ENCODE data around the gene APIP. TPM values are rescaled to one million over a fixed set of nuclear protein-coding genes. Genes with fewer than 3 reads are reported as not detected.

The APIP gene
- total RNA-seq, 1 experiment from 2014 or later: 42.6 TPM

DNA sequence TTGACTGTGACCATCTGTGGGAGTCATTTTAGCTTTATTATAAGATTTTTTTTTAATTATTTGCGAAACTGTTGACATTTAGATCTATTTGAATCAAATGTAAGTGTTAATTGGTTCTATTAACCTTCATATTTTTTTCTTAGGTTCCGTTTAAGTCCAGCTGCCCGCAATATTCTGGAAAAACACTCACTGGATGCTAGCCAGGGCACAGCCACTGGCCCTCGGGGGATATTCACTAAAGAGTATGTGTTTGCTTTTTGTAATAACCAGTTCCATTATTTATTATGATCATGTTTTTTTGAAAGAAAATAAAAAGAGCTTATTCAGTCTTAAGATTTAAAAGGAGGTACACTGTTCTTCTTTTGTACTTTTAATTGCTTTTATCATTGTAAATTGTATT is 44.1 kb upstream of the APIP start:
- ATAC-seq: no peak

DNA sequence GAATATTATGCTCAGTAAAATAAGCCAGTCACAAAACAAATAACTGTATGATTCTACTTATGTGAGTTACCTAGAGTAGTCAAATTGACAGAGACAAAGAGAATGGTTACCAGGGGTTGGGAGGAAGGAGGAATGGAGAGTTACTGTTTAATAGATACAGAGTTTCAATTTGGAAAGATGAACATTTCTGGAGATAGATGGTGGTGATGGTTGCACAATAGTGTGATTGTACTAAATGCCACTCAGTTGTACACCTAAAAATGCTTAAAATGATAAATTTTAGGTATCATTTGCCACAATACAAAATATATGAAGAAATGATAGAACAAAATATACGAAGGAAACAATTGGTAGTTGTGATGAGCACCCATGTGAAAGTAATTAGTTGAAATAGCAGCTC is 43.6 kb upstream of the APIP start:
- no TSS peak for BruUV-seq (replicated peaks)
- TF ChIP-seq POLR2AphosphoS5 (IDR thresholded peaks at IDR 0.05; ENCODE audit: low read depth, low read length) (no peak), TCF7L2 (IDR thresholded peaks at IDR 0.05; ENCODE audit: low read depth, low read length) (no peak), SIN3A (IDR thresholded peaks at IDR 0.05; ENCODE audit: borderline replicate concordance, insufficient read depth, low read depth, low read length) (no peak)
- TF ChIP-seq, protein P1, sequence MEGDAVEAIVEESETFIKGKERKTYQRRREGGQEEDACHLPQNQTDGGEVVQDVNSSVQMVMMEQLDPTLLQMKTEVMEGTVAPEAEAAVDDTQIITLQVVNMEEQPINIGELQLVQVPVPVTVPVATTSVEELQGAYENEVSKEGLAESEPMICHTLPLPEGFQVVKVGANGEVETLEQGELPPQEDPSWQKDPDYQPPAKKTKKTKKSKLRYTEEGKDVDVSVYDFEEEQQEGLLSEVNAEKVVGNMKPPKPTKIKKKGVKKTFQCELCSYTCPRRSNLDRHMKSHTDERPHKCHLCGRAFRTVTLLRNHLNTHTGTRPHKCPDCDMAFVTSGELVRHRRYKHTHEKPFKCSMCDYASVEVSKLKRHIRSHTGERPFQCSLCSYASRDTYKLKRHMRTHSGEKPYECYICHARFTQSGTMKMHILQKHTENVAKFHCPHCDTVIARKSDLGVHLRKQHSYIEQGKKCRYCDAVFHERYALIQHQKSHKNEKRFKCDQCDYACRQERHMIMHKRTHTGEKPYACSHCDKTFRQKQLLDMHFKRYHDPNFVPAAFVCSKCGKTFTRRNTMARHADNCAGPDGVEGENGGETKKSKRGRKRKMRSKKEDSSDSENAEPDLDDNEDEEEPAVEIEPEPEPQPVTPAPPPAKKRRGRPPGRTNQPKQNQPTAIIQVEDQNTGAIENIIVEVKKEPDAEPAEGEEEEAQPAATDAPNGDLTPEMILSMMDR (IDR thresholded peaks at IDR 0.05): no peak
- TF ChIP-seq, protein P2, sequence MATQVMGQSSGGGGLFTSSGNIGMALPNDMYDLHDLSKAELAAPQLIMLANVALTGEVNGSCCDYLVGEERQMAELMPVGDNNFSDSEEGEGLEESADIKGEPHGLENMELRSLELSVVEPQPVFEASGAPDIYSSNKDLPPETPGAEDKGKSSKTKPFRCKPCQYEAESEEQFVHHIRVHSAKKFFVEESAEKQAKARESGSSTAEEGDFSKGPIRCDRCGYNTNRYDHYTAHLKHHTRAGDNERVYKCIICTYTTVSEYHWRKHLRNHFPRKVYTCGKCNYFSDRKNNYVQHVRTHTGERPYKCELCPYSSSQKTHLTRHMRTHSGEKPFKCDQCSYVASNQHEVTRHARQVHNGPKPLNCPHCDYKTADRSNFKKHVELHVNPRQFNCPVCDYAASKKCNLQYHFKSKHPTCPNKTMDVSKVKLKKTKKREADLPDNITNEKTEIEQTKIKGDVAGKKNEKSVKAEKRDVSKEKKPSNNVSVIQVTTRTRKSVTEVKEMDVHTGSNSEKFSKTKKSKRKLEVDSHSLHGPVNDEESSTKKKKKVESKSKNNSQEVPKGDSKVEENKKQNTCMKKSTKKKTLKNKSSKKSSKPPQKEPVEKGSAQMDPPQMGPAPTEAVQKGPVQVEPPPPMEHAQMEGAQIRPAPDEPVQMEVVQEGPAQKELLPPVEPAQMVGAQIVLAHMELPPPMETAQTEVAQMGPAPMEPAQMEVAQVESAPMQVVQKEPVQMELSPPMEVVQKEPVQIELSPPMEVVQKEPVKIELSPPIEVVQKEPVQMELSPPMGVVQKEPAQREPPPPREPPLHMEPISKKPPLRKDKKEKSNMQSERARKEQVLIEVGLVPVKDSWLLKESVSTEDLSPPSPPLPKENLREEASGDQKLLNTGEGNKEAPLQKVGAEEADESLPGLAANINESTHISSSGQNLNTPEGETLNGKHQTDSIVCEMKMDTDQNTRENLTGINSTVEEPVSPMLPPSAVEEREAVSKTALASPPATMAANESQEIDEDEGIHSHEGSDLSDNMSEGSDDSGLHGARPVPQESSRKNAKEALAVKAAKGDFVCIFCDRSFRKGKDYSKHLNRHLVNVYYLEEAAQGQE (IDR thresholded peaks at IDR 0.05; ENCODE audit: insufficient read depth in 1 of 2, low read depth in 2 of 2, low read length in 1 of 2): no peak
- Histone ChIP-seq H3K27ac (ENCODE audit: low read length) (peak overlapping the region; percentile 71; the same call in 1 of the 2 replicates), H3K4me3 (ENCODE audit: low read depth in 2 of 2, low read length in 2 of 2) (no peak overlapping the region), H3K36me3 (ENCODE audit: control insufficient read depth, insufficient read depth, low read length) (peaks cover 12% of the 10 kb centered on the region; the same call in 1 of the 2 replicates), H3K9me3 (ENCODE audit: control insufficient read depth, insufficient read depth, low read depth, low read length) (no peaks in the 10 kb centered on the region), H3K4me1 (ENCODE audit: control insufficient read depth, insufficient read depth, low read length) (peaks cover 6% of the 10 kb centered on the region), H3K27me3 (ENCODE audit: control insufficient read depth, insufficient read depth, low read length) (no peaks in the 10 kb centered on the region)
- CTCF ChIA-PET: interaction anchor here (0.5 kb wide), 1 partner anchor 204 kb away, joined by 4 read pairs; no protein-coding TSS in a partner anchor
- intact Hi-C loops (cut with micrococcal nuclease; ENCODE audit: unreplicated experiment) (no loop called here), in situ Hi-C loops (cut with HindIII; ENCODE audit: low pct_unique_long_range_greater_than_20kb, low sequenced_read_pairs) (no loop called here)
- DNase-seq (ENCODE audit: low read depth, low spot score) (no peak), ATAC-seq (no peak)
- POLR2A ChIA-PET: no interaction called here

More for the DNA sequence above, 44.1 kb upstream of the APIP start:
- no peaks in the 10 kb centered on the region for H3K9me3 ChIP-seq (ENCODE audit: control insufficient read depth, insufficient read depth, low read depth, low read length)
- H3K27ac ChIP-seq (ENCODE audit: low read length): peak overlapping the region; percentile 71; the same call in 1 of the 2 replicates
- H3K4me3 ChIP-seq (ENCODE audit: low read depth in 2 of 2, low read length in 2 of 2): no peak overlapping the region
- intact Hi-C loops (cut with micrococcal nuclease; ENCODE audit: unreplicated experiment): no loop called here
- TF ChIP-seq SIN3A (IDR thresholded peaks at IDR 0.05; ENCODE audit: borderline replicate concordance, insufficient read depth, low read depth, low read length) (no peak), POLR2AphosphoS5 (IDR thresholded peaks at IDR 0.05; ENCODE audit: low read depth, low read length) (no peak), TCF7L2 (IDR thresholded peaks at IDR 0.05; ENCODE audit: low read depth, low read length) (no peak)
- TF ChIP-seq, protein P1 (IDR thresholded peaks at IDR 0.05): no peak
- H3K4me1 ChIP-seq (ENCODE audit: control insufficient read depth, insufficient read depth, low read length): peaks cover 6% of the 10 kb centered on the region
- no peak for DNase-seq (ENCODE audit: low read depth, low spot score)
- no peaks in the 10 kb centered on the region for H3K27me3 ChIP-seq (ENCODE audit: control insufficient read depth, insufficient read depth, low read length)
- in situ Hi-C loops (cut with HindIII; ENCODE audit: low pct_unique_long_range_greater_than_20kb, low sequenced_read_pairs): no loop called here
- CTCF ChIA-PET: interaction anchor here (0.5 kb wide), 1 partner anchor 203 kb away, joined by 4 read pairs; no protein-coding TSS in a partner anchor
- H3K36me3 ChIP-seq (ENCODE audit: control insufficient read depth, insufficient read depth, low read length): peaks cover 12% of the 10 kb centered on the region; the same call in 1 of the 2 replicates
- no TSS peak for BruUV-seq (replicated peaks)
- POLR2A ChIA-PET: interaction anchor here (0.6 kb wide), 1 partner anchor 12 kb away, joined by 7 read pairs; no protein-coding TSS in a partner anchor
